GM23248 (cell line): ENCODE data around the gene NAV2.

Experiments
- EZH2 ChIP-seq: fragments of 200-600 bp; sonication (generic); IDR thresholded peaks from 2 replicates; pipeline ENCODE4 v1.6.1; 2018; ENCODE audit warnings: antibody characterized with exemption, mild to moderate bottlenecking; ENCODE audit not compliant: insufficient read depth, poor library complexity, severe bottlenecking
- EZH2phosphoT487 ChIP-seq: fragments of 200-600 bp; sonication (generic); IDR thresholded peaks from 2 replicates; pipeline ENCODE4 v1.6.1; 2018; ENCODE audit warnings: antibody characterized with exemption, moderate library complexity, mild to moderate bottlenecking, low read depth; ENCODE audit not compliant: insufficient read depth

DNA sequence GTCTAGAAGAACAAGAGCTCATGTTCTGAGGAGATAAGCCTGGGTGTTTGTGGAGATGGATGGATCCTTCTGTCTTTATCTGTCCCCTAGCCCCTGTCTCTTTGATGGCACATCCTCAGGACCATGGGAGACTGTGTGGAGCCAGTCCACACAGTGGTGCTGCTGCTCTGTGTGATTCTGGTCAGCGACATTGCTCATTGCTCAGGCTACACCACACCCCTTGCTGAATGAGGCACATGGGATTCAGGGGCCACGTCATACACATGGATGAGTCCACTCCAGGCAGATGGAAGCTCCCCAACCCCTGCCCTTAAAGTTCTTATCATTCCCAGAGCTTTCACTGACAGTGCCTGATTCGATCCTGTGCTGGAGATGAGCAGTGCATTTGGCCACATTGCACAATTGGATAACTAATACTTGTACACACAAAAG, 222.2 kb downstream of the NAV2 start:
- no peak for TF ChIP-seq EZH2
- no peak for TF ChIP-seq EZH2phosphoT487
